Erythroblast (primary cell): ENCODE results near the gene SGCE.

ENCODE experiments used
- DNase-seq, 2 experiments: peaks; one replicate each; lab custom pipeline; 2025; lab: John Stamatoyannopoulos, UW
- GATA1 ChIP-seq: IDR thresholded peaks from 2 replicates; pipeline ENCODE4 v1.6.1; 2011; ENCODE audit warnings: low read depth, mild to moderate bottlenecking, control low read depth, low read length, moderate library complexity
- POLR2A ChIP-seq: IDR thresholded peaks from 2 replicates; pipeline ENCODE4 v1.6.1; 2011; ENCODE audit warnings: mild to moderate bottlenecking, low read length

Gene SGCE

DNA sequence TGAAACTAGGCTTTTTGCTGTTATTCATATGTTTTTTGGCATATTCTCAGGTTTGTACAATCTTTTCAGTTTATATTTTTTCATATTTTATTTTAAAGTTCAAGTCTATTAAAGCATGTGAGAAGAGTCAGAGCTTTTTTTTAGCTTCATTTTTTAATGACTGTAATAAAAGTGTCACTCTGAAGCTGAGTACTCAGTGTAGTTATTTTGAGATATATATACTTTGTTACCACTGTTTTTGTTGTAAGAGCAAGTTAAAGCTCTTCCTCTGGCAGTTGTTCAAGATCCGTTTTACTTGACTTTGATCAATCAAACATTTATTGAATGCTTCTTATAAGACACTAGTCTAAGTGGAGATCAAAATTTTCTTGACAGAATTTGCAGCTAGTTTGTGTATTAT lies 108.8 kb downstream of the SGCE start:
- DNase-seq, result no peak
- TF ChIP-seq GATA1 (no peak), POLR2A (no peak)

DNA sequence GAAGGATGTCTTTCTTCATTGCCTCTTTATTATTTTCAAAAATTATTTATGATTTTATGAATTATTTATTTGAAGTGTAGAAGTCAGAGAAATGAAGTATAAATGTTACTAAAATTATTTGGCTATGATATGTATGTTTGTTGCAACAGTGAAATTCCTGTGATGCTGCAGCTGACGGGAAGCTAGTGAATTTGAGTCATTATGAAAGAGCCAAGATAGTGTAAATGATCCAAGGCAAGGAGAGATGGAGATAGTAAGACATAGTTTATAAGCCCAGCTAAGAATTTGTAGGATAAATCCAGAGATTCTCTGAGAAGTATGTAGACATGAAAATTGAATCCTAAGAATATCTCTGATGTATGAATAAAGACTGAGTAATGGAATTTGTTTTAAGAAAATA lies 115.5 kb downstream of the SGCE start:
- TF ChIP-seq GATA1 (no peak), POLR2A (no peak)

More for the DNA sequence above, 115.5 kb downstream of the SGCE start:
- no peak for DNase-seq
